ENCODE data around the gene IL1RAPL1. TPM values are rescaled to one million over a fixed set of nuclear protein-coding genes. Genes with fewer than 3 reads are reported as not detected.

Gene IL1RAPL1
- total RNA-seq, 1 donor from 2014 or later: 0.16 TPM

DNA sequence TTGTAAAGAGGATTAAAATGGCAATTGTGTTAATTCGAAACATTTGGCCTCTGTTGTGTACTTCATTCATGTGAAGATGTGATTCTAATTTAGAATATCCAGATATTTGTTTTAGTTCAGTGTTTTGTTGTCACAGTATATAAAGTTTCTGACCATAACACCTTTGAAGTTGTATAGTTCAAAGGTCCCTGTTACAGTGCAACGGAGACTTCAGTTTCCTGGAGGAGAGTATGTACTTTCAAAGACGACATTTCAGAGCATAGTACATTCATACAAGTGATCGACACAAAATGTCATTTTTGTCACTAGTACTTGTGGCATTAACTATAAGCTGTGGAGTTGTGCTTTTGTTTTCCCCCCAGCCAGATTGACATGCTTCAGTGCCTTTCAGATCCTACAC, 1255.3 kb downstream of the IL1RAPL1 start:
- Histone ChIP-seq H3K79me2 (ENCODE audit: insufficient read depth, low read length) (no peaks in the 10 kb centered on the region), H3K9me3 (ENCODE audit: insufficient read depth, low read depth, low read length) (no peaks in the 10 kb centered on the region), H3K4me1 (ENCODE audit: insufficient read depth, low read length) (no peaks in the 10 kb centered on the region), H3K4me3 (ENCODE audit: insufficient read depth, low read depth, low read length) (no peak overlapping the region), H2AFZ (ENCODE audit: low read depth, low read length) (no peak overlapping the region), H3K27me3 (ENCODE audit: insufficient read depth, low read length) (no peaks in the 10 kb centered on the region), H3K9ac (ENCODE audit: low read length) (no peak overlapping the region), H3K36me3 (ENCODE audit: insufficient read depth, low read length) (no peaks in the 10 kb centered on the region), H4K20me1 (ENCODE audit: insufficient read depth, low read length) (no peaks in the 10 kb centered on the region), H3K27ac (ENCODE audit: low read depth, low read length) (no peak overlapping the region), H3K4me2 (ENCODE audit: low read length) (no peak overlapping the region)
- H3K4me3 Mint-ChIP-seq (ENCODE audit: unreplicated experiment): no peak overlapping the region
- no peaks in the 10 kb centered on the region for H3K4me1 Mint-ChIP-seq (ENCODE audit: low read depth, unreplicated experiment)
- no peaks in the 10 kb centered on the region for H3K9me3 Mint-ChIP-seq (ENCODE audit: unreplicated experiment)
- TF ChIP-seq, protein P1, sequence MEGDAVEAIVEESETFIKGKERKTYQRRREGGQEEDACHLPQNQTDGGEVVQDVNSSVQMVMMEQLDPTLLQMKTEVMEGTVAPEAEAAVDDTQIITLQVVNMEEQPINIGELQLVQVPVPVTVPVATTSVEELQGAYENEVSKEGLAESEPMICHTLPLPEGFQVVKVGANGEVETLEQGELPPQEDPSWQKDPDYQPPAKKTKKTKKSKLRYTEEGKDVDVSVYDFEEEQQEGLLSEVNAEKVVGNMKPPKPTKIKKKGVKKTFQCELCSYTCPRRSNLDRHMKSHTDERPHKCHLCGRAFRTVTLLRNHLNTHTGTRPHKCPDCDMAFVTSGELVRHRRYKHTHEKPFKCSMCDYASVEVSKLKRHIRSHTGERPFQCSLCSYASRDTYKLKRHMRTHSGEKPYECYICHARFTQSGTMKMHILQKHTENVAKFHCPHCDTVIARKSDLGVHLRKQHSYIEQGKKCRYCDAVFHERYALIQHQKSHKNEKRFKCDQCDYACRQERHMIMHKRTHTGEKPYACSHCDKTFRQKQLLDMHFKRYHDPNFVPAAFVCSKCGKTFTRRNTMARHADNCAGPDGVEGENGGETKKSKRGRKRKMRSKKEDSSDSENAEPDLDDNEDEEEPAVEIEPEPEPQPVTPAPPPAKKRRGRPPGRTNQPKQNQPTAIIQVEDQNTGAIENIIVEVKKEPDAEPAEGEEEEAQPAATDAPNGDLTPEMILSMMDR (IDR thresholded peaks at IDR 0.05; ENCODE audit: insufficient read depth, low read depth, low read length): no peak
- no peak for TF ChIP-seq EZH2 (IDR thresholded peaks at IDR 0.05; ENCODE audit: insufficient read depth, low read length)
- H3K27me3 Mint-ChIP-seq (ENCODE audit: low read depth, unreplicated experiment): no peaks in the 10 kb centered on the region
- FAIRE-seq: peak; percentile 91
- no peak overlapping the region for H3K27ac Mint-ChIP-seq (ENCODE audit: unreplicated experiment)
- no peak for DNase-seq (ENCODE audit: low read depth)
- no peaks in the 10 kb centered on the region for H3K36me3 Mint-ChIP-seq (ENCODE audit: low read depth, unreplicated experiment)

DNA sequence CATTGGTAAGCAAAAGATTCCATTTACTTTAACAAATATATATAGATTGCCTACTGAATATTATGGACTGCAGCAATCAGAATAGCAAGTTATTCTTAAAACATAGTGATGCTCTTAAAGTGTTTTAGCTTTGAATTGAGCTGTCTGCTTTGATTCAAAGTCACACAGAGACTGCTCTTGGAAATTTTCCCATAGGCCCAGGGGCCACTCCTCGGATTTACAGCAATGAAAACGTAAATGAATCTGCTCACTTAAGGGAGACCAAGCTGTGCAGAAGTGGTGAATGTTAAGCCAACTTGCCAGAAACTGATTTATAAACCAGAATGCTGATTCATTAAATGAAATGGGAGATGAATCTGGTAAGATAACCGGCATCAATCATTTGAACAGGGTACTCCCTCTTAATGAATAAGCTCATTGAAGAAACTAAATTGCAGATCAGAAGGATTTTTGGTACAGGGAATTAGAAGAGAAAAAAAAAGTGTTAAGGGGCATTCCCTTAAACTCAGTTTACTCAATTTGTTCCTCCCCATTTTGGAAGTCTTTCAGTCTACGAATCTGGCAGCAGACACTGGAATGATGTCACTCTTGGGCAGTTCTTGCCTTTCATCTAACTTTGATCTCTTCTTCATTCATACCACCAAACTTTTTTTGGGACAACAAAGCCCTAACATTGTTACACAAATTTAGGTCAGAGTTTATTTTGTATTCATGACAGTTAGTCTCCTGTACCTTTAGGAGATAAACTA, 1264.8 kb downstream of the IL1RAPL1 start:
- Mint-ChIP-seq H3K4me3 (ENCODE audit: unreplicated experiment) (no peak overlapping the region), H3K4me1 (ENCODE audit: low read depth, unreplicated experiment) (no peaks in the 10 kb centered on the region), H3K27me3 (ENCODE audit: low read depth, unreplicated experiment) (no peaks in the 10 kb centered on the region), H3K9me3 (ENCODE audit: unreplicated experiment) (no peaks in the 10 kb centered on the region), H3K27ac (ENCODE audit: unreplicated experiment) (no peak overlapping the region), H3K36me3 (ENCODE audit: low read depth, unreplicated experiment) (no peaks in the 10 kb centered on the region)
- H3K27ac ChIP-seq (ENCODE audit: low read depth, low read length): no peak overlapping the region
- H3K4me3 ChIP-seq (ENCODE audit: insufficient read depth, low read depth, low read length): no peak overlapping the region
- H3K4me1 ChIP-seq (ENCODE audit: insufficient read depth, low read length): no peaks in the 10 kb centered on the region
- no peaks in the 10 kb centered on the region for H3K9me3 ChIP-seq (ENCODE audit: insufficient read depth, low read depth, low read length)
- H3K9ac ChIP-seq (ENCODE audit: low read length): no peak overlapping the region
- peak; percentile 23 for DNase-seq (ENCODE audit: low read depth)
- no peak overlapping the region for H3K4me2 ChIP-seq (ENCODE audit: low read length)
- FAIRE-seq: peak; percentile 84
- TF ChIP-seq, protein P1 (IDR thresholded peaks at IDR 0.05; ENCODE audit: insufficient read depth, low read depth, low read length): no peak
- no peak for TF ChIP-seq EZH2 (IDR thresholded peaks at IDR 0.05; ENCODE audit: insufficient read depth, low read length)
- no peaks in the 10 kb centered on the region for H3K79me2 ChIP-seq (ENCODE audit: insufficient read depth, low read length)
- no peaks in the 10 kb centered on the region for H3K36me3 ChIP-seq (ENCODE audit: insufficient read depth, low read length)
- no peak overlapping the region for H2AFZ ChIP-seq (ENCODE audit: low read depth, low read length)
- H3K27me3 ChIP-seq (ENCODE audit: insufficient read depth, low read length): no peaks in the 10 kb centered on the region
- no peaks in the 10 kb centered on the region for H4K20me1 ChIP-seq (ENCODE audit: insufficient read depth, low read length)

DNA sequence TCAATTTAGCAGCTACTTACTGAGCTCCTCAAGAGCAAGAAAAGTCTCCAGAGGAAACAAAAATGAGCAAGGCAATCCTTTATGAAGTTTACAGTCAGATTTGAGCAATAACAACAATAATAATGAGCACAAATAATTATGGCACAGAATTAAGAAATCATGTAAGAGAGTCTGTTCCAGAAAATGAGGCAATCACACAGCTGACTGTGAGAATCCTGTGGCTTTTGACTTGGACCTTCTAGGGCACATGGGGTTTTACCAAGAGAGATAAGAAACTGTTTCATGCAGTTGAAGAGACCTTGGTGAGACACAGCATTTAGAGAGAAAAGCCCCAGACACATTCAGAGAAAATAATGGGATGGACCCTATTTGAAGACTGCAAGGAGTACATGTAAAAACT, 1265.5 kb downstream of the IL1RAPL1 start:
- H3K9me3 Mint-ChIP-seq (ENCODE audit: unreplicated experiment): no peaks in the 10 kb centered on the region
- Histone ChIP-seq H2AFZ (ENCODE audit: low read depth, low read length) (no peak overlapping the region), H3K36me3 (ENCODE audit: insufficient read depth, low read length) (no peaks in the 10 kb centered on the region), H3K27me3 (ENCODE audit: insufficient read depth, low read length) (no peaks in the 10 kb centered on the region), H3K27ac (ENCODE audit: low read depth, low read length) (no peak overlapping the region), H3K4me2 (ENCODE audit: low read length) (no peak overlapping the region), H3K4me1 (ENCODE audit: insufficient read depth, low read length) (no peaks in the 10 kb centered on the region), H3K9me3 (ENCODE audit: insufficient read depth, low read depth, low read length) (no peaks in the 10 kb centered on the region), H3K79me2 (ENCODE audit: insufficient read depth, low read length) (no peaks in the 10 kb centered on the region), H3K4me3 (ENCODE audit: insufficient read depth, low read depth, low read length) (no peak overlapping the region), H3K9ac (ENCODE audit: low read length) (no peak overlapping the region), H4K20me1 (ENCODE audit: insufficient read depth, low read length) (no peaks in the 10 kb centered on the region)
- DNase-seq (ENCODE audit: low read depth) (peak; percentile 16), FAIRE-seq (peak; percentile 63)
- TF ChIP-seq, protein P1 (IDR thresholded peaks at IDR 0.05; ENCODE audit: insufficient read depth, low read depth, low read length): no peak
- TF ChIP-seq EZH2 (IDR thresholded peaks at IDR 0.05; ENCODE audit: insufficient read depth, low read length): no peak
- no peak overlapping the region for H3K4me3 Mint-ChIP-seq (ENCODE audit: unreplicated experiment)
- no peak overlapping the region for H3K27ac Mint-ChIP-seq (ENCODE audit: unreplicated experiment)
- no peaks in the 10 kb centered on the region for H3K4me1 Mint-ChIP-seq (ENCODE audit: low read depth, unreplicated experiment)
- H3K27me3 Mint-ChIP-seq (ENCODE audit: low read depth, unreplicated experiment): no peaks in the 10 kb centered on the region
- H3K36me3 Mint-ChIP-seq (ENCODE audit: low read depth, unreplicated experiment): no peaks in the 10 kb centered on the region
